Nephron (organoid): ENCODE data around the gene ADCY2.

Experiments used
- H3K27ac Mint-ChIP-seq, 3 experiments: 2 replicates each; pipeline ENCODE4 v1.8.0; 2020; ENCODE audit warnings: mixed read lengths in 3 of 3, mild to moderate bottlenecking in 2 of 3, moderate library complexity in 1 of 3
- H3K27me3 Mint-ChIP-seq: 2 replicates; pipeline ENCODE4 v1.8.0; 2021; ENCODE audit warnings: low read depth, mild to moderate bottlenecking, moderate library complexity, mixed read lengths
- H3K36me3 Mint-ChIP-seq: 2 replicates; pipeline ENCODE4 v1.8.0; 2020; ENCODE audit warnings: low read depth, mixed read lengths
- H3K4me1 Mint-ChIP-seq: 2 replicates; pipeline ENCODE4 v1.8.0; 2020; ENCODE audit warnings: mixed read lengths
- H3K4me3 Mint-ChIP-seq, 3 experiments: 2 replicates each; pipeline ENCODE4 v1.8.0; 2020; ENCODE audit warnings: mild to moderate bottlenecking in 3 of 3, mixed read lengths in 3 of 3, moderate library complexity in 2 of 3
- H3K9me3 Mint-ChIP-seq: 2 replicates; pipeline ENCODE4 v1.8.0; 2020; ENCODE audit warnings: mixed read lengths
- CTCF ChIP-seq, 3 experiments: fragments of 200-600 bp; sonication (generic); IDR thresholded peaks; one replicate each; pipeline ENCODE4 v1.5.0; 2021; ENCODE audit warnings: antibody characterized with exemption in 3 of 3; ENCODE audit not compliant: unreplicated experiment in 3 of 3

The ADCY2 gene

GRCh38 chr5:7795306-7795705 is 399.4 kb downstream of the ADCY2 start:
- no peak overlapping the region for H3K4me3 Mint-ChIP-seq
- no peaks in the 10 kb centered on the region for H3K36me3 Mint-ChIP-seq
- H3K9me3 Mint-ChIP-seq: no peaks in the 10 kb centered on the region
- no peak overlapping the region for H3K27ac Mint-ChIP-seq
- TF ChIP-seq CTCF (IDR thresholded peaks at IDR 0.05; ENCODE audit: unreplicated experiment in 3 of 3): no peak
- H3K27me3 Mint-ChIP-seq: no peaks in the 10 kb centered on the region
- no peaks in the 10 kb centered on the region for H3K4me1 Mint-ChIP-seq

- Mint-ChIP-seq H3K4me1 (no peaks in the 10 kb centered on the region), H3K9me3 (no peaks in the 10 kb centered on the region), H3K4me3 (no peak overlapping the region), H3K27ac (no peak overlapping the region), H3K27me3 (peaks cover 3% of the 10 kb centered on the region), H3K36me3 (peaks cover under 1% of the 10 kb centered on the region)
- TF ChIP-seq CTCF (IDR thresholded peaks at IDR 0.05; ENCODE audit: unreplicated experiment in 3 of 3): no peak
These were observed 406.1 kb downstream of the ADCY2 start for GRCh38 chr5:7801891-7802614.

- peaks cover 4% of the 10 kb centered on the region for H3K36me3 Mint-ChIP-seq
- H3K27ac Mint-ChIP-seq: no peak overlapping the region
- H3K27me3 Mint-ChIP-seq: peaks cover 4% of the 10 kb centered on the region
- no peaks in the 10 kb centered on the region for H3K9me3 Mint-ChIP-seq
- H3K4me3 Mint-ChIP-seq: no peak overlapping the region
- no peaks in the 10 kb centered on the region for H3K4me1 Mint-ChIP-seq
- TF ChIP-seq CTCF (IDR thresholded peaks at IDR 0.05; ENCODE audit: unreplicated experiment in 3 of 3): no peak
These were observed 406.9 kb downstream of the ADCY2 start for GRCh38 chr5:7802855-7803254.

- Mint-ChIP-seq H3K4me3 (no peak overlapping the region), H3K27ac (no peak overlapping the region), H3K36me3 (peaks cover 4% of the 10 kb centered on the region), H3K9me3 (no peaks in the 10 kb centered on the region), H3K27me3 (peaks cover 4% of the 10 kb centered on the region), H3K4me1 (no peaks in the 10 kb centered on the region)
- no peak for TF ChIP-seq CTCF (IDR thresholded peaks at IDR 0.05; ENCODE audit: unreplicated experiment in 3 of 3)
These were observed 408.0 kb downstream of the ADCY2 start for GRCh38 chr5:7803937-7804336.

GRCh38 chr5:7805379-7805778 is 409.4 kb downstream of the ADCY2 start:
- Mint-ChIP-seq H3K36me3 (peaks cover 4% of the 10 kb centered on the region), H3K9me3 (no peaks in the 10 kb centered on the region), H3K27me3 (peaks cover 4% of the 10 kb centered on the region), H3K27ac (no peak overlapping the region), H3K4me1 (no peaks in the 10 kb centered on the region), H3K4me3 (no peak overlapping the region)
- TF ChIP-seq CTCF (IDR thresholded peaks at IDR 0.05; ENCODE audit: unreplicated experiment in 3 of 3): peak in 1 of 3 experiments; percentile 43

GRCh38 chr5:7808998-7809397 is 413.1 kb downstream of the ADCY2 start:
- H3K36me3 Mint-ChIP-seq: peaks cover 4% of the 10 kb centered on the region
- H3K27me3 Mint-ChIP-seq: peaks cover 4% of the 10 kb centered on the region
- no peaks in the 10 kb centered on the region for H3K9me3 Mint-ChIP-seq
- peaks cover 4% of the 10 kb centered on the region for H3K4me1 Mint-ChIP-seq
- TF ChIP-seq CTCF (IDR thresholded peaks at IDR 0.05; ENCODE audit: unreplicated experiment in 3 of 3): no peak
- no peak overlapping the region for H3K4me3 Mint-ChIP-seq
- H3K27ac Mint-ChIP-seq: no peak overlapping the region
